Fibroblast of skin of left quadriceps (primary cell): ENCODE measurements around the gene BPIFB6.
"Not testable (repeated sequence)": the region's sequence is repeated elsewhere in the genome, so short reads cannot be mapped to it uniquely, and the experiment has no call there.

Experiments used
- DNase-seq, 2 experiments: peaks; one replicate each; pipeline ENCODE4 v3.0.0-alpha.2; 2013; ENCODE audit warnings: low read depth in 2 of 2

The BPIFB6 gene

DNA sequence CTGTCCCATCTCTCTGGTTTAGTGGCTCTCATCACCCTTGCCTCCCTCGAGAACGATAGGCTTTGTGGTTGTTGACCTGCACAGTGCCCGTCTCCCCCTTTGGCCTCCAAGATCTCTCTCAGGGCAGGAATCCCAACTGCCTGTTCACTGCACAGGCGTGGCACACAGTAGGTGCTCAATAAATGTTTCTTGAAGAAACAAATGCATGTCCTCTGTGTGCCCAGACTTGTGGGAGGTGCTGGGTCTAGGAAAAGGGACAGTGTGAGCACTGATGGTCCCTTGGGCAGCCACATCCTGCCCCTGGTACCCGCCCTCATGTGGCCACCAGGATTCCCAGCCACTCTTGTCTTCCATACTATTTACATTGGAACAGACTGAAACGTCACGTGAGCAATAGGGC, 2.6 kb upstream of the BPIFB6 start:
- DNase-seq = no peak

- no peak for DNase-seq
These were observed 1.4 kb upstream of the BPIFB6 start for GRCh38 chr20:33030076-33030475.

DNA sequence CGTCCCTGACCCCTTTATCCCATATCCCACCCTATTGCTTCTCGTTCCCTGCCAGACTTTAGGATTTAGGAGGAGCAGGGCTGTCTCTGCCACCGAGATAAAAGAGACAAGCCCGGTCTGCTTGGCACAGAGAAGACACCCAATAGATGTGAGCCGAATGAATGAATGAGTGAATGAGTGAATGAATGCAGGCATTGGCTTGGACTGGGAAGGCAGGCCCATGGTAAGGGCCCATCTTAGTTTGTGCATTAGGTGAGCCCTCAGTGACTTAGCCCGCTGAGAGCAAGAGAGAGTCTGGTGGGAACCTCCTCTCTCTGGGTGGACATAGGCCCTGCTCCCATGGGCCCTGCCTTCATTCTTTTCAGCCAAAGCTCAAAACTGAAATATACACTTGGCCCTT, 879 bp upstream of the BPIFB6 start:
- DNase-seq = no peak

- no peak for DNase-seq
These were observed 1.1 kb downstream of the BPIFB6 start for GRCh38 chr20:33032555-33032954.

DNA sequence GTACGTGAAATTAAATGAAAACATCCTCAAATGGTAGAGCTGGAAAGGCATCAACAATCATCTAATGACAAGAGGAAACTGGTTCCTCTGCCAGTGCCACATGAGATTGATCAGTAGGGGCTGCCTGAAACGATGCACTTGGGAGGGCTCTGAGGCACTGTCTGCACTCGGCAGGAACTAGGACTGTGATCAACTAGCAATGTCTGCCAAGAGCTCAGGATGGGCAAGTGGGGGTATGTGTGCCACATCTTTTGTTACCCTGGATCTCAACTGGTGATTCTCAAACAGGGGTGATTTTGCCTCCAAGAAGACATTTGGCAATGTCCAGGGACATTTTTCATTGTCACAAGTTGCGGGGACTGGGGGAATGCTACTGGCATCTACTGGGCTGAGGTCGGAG, 1.9 kb downstream of the BPIFB6 start:
- no peak for DNase-seq

DNA sequence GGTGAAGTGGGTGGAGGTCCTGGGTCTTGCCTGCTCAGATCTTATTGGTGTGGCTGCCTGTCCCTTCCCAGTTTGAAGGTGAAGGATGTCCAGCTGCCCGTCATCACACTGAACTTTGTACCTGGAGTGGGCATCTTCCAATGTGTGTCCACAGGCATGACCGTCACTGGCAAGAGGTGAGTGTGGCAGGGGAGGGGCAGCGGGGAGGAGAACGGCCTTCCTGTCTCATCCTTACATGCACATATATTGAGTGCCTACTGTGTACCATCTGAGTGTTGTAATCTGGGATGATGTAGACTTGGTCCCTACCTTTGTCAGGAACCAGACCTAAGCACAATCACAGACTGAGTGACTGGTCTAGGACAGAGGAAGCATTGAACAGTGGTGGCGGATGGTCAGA, 2.7 kb downstream of the BPIFB6 start:
- no peak for DNase-seq

DNA sequence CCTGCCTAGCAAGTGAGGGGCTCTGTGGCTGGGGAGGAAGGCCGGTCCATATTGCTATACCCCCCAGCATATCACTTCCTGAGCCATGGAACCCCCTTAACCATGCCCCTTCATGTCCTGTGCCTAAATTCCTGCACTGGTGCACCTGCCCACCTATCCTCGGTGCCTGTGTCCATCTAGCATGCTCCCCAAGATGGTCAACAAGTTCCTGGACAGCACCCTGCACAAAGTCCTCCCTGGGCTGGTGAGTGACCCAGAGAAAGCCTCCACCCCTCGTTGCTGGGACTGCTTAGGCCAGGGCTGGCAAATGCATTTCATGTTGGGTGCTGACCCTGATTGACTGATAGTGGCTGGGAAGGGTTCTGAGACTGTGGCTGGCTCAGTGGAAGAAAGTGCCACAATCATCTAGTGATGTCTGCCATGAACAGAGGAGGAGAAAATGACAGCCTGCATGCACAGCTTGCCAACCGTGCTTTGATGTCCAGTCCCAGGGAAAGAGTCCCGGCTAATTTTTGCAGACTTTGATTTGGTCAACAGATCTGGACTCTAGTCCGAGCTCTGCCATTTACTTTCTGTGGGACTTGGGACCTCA, 3.5 kb downstream of the BPIFB6 start:
- no peak for DNase-seq

DNA sequence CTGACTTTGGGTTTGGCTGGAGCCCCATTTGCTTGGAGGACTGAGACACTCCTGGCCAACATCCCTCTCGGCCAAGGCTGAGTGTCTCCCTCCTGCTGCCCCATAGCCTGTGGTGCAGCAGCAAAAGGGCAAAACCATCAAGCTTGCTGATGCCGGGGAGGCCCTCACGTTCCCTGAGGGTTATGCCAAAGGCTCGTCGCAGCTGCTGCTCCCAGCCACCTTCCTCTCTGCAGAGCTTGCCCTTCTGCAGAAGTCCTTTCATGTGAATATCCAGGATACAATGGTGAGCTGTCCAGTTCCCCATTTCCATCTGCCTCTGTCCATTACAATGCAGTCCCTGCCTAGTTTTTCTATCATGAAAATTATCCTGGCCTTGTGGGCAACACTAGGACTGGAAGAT, 6.0 kb downstream of the BPIFB6 start:
- DNase-seq = no peak

DNA sequence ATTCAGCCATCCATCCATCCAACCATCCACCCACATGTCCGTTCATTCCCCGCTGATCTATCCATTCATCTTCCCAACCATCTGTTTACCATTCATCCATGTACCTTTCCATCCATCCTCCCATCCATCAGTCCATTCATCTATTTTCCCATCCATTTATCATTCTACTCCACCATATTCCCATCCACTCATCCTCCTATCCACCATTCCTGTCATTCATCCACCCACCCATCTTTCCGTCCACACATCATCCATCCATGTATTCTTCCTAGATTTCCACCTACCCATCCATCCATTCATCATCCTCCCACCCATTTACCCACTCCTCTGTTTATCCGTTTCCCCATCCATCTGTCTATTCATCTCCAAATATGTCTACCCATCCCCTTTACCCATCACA, 6.8 kb downstream of the BPIFB6 start:
- DNase-seq = no peak

GRCh38 chr20:33042430-33042829, 11.0 kb downstream of the BPIFB6 start:
- no peak for DNase-seq

- no peak for DNase-seq
These were observed 11.7 kb downstream of the BPIFB6 start for GRCh38 chr20:33042983-33043730.

- no peak for DNase-seq
These were observed 12.3 kb downstream of the BPIFB6 start for GRCh38 chr20:33043731-33044181.

- not testable (repeated sequence) for DNase-seq
These were observed 13.8 kb downstream of the BPIFB6 start for GRCh38 chr20:33045129-33045721.

DNA sequence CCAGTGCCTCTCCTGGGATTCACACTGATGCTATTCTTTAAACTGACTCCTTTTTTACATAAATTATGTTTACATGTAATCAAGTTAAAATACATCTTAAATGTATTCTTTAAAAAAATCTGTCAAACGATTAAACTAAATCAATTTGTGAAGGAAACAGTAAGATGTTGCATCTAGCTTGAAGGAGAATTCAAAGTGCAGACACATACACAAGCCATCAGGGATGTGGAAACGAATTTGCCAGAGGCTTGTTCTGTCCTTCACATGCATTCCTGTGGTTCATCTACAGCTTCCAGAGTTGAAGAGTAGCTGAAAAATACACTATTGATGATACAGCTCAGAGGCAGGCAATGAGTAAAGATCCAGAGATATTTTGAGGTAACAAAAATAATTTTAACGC, 15.0 kb downstream of the BPIFB6 start:
- DNase-seq = no peak

DNA sequence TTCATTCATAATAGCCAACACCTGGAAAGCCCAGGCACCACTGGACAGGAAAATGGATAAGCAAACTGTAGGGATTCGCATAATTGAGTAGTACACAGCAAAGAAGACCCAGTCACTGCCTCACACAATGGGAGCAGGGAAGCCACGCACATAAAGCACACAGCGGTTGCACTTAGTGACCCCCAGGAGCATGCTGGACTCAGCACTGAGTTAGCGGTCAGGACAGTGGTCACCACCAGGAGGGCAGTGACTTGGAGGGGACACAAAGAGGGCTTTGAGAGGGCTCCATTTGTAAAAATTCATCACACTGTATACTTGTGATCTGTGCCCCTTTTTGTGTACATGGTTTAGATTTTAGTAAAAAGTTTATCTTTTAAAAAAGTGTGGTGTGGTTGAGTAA, 19.9 kb downstream of the BPIFB6 start:
- DNase-seq = no peak

GRCh38 chr20:33053291-33054106, 22.1 kb downstream of the BPIFB6 start, which contains the start of gene BPIFB3:
TSS of gene BPIFB3 (plus strand) at chr20:33053903. CDS start at chr20:33055436, 1,533 bp downstream.
- DNase-seq = no peak

- no peak for DNase-seq
These were observed 22.9 kb downstream of the BPIFB6 start for GRCh38 chr20:33054381-33054780.

GRCh38 chr20:33054791-33055190, 23.3 kb downstream of the BPIFB6 start:
- DNase-seq = no peak

- no peak for DNase-seq
These were observed 27.7 kb downstream of the BPIFB6 start for GRCh38 chr20:33059136-33059535.

DNA sequence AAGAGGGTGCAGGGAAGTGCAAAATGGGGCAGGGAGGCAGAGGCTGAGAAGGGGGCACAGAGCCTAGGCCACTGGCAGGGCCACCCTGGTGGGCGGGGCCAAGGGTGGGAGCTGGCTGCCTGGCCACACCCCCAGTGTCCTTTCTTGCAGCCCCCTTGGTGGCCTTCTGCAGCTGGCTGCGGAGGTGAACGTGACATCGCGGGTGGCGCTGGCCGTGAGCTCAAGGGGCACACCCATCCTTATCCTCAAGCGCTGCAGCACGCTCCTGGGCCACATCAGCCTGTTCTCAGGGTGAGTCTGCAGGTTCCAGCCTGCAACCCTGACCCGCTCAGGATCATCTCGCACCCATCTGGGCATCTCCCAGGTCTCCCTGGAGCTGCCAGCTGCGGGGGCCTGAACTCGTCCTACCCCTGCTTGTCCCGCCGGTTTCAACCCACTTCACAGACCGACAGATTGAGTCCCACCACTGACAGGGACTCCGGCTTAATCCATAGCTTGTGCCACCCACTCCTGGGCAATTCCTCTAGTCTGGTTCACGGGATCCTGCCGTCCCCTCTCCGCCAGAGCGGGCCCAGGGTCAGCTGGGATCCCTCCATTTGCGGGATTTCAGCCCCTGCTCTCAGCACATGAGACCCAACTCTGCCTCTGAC, 28.4 kb downstream of the BPIFB6 start:
- no peak for DNase-seq

DNA sequence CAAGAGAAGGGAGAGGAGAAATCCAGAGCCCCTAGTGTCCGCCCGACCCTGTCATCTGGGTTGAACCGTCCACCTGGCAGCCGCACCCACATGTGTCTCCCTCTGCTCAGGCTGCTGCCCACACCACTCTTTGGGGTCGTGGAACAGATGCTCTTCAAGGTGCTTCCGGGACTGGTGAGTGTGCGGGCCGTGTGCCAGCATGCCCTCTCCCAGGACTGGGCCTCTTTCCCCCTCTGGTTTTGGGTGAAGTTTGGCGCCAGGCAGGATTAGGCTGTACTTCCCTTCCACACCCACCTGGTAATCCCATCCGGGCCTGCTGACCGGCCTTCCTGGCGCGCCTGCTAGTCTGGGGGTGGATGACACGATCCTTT, 30.2 kb downstream of the BPIFB6 start:
- no peak for DNase-seq
